BJ (cell line): ENCODE measurements around the gene OBSCN. TPM values are rescaled to one million over a fixed set of nuclear protein-coding genes. Genes with fewer than 3 reads are reported as not detected.

ENCODE experiments used
- CTCF ChIA-PET: fragments of 350-600 bp; formaldehyde crosslinking; extraction: SDS; loops from one replicate; lab custom pipeline; 2021; ENCODE audit warnings: antibody characterized with exemption, inconsistent platforms; lab: Yijun Ruan, JAX
- POLR2A ChIA-PET: fragments of 300-600 bp; sonication (Branson Sonifier 250); formaldehyde crosslinking; extraction: SDS; loops from one replicate; lab custom pipeline; 2021; ENCODE audit warnings: antibody characterized with exemption; lab: Charles Lee
- DNase-seq: peaks from one replicate; pipeline ENCODE4 v3.0.0-alpha.2; 2011; ENCODE audit warnings: low read depth
- H3K27me3 ChIP-seq: 2 replicates; pipeline ENCODE4 v1.6.0; 2011; ENCODE audit warnings: low read length; ENCODE audit not compliant: control insufficient read depth, insufficient read depth
- H3K36me3 ChIP-seq: 2 replicates; pipeline ENCODE4 v1.5.1; 2011; ENCODE audit warnings: low read length; ENCODE audit not compliant: control insufficient read depth, insufficient read depth
- H3K4me3 ChIP-seq: 2 replicates; pipeline ENCODE4 v1.5.1; 2011; ENCODE audit warnings: low read depth, mild to moderate bottlenecking, control low read depth, low read length
- polyA plus RNA-seq: library from polyadenylated mRNA; depleted of rRNA; stranded (reverse); fragments of >200 nt; gene quantifications from 2 replicates; pipeline ENCODE4 v1.2.3, GENCODE V29; 2011
- TF ChIP-seq, protein P1 (sequence below): IDR thresholded peaks from 2 replicates; pipeline ENCODE4 v1.5.1; 2011; ENCODE audit warnings: low read depth, mild to moderate bottlenecking, control low read depth, inconsistent platforms, low read length, moderate library complexity; ENCODE audit not compliant: insufficient read depth

Gene OBSCN
- polyA plus RNA-seq, 1 experiment = 2.9 TPM

DNA sequence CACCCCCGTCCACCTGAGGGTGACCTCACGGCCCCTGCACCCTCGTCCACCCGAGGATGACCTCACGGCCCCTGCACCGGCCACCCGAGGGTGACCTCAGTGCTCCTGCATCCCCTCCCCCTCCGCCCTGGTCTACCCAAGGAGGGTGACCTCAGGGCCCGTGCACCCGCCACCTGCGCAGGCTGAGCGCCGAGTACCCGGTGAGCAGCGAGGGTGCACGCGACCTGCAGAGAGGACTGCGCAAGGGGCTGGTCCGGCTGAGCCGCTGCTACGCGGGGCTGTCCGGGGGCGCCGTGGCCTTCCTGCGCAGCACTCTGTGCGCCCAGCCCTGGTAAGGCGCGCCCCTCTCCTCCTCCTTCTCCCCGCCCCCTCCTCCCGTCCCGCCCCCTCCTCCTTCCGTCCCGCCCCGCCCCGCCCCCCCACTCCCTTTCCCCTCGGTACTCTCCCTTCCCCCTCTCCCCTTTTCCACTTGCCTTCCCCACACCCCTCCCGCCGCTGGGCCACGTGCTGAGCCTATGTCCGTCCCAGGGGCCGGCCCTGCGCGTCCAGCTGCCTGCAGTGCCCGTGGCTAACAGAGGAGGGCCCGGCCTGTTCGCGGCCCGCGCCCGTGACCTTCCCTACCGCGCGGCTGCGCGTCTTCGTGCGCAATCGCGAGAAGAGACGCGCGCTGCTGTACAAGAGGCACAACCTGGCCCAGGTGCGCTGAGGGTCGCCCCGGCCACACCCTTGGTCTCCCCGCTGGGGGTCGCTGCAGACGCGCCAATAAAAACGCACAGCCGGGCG is 170.4 kb downstream of the OBSCN start:
- H3K36me3 ChIP-seq = no peaks in the 10 kb centered on the region
- peak overlapping the region; percentile 52 for H3K4me3 ChIP-seq
- no peak for DNase-seq
- TF ChIP-seq, protein P1, sequence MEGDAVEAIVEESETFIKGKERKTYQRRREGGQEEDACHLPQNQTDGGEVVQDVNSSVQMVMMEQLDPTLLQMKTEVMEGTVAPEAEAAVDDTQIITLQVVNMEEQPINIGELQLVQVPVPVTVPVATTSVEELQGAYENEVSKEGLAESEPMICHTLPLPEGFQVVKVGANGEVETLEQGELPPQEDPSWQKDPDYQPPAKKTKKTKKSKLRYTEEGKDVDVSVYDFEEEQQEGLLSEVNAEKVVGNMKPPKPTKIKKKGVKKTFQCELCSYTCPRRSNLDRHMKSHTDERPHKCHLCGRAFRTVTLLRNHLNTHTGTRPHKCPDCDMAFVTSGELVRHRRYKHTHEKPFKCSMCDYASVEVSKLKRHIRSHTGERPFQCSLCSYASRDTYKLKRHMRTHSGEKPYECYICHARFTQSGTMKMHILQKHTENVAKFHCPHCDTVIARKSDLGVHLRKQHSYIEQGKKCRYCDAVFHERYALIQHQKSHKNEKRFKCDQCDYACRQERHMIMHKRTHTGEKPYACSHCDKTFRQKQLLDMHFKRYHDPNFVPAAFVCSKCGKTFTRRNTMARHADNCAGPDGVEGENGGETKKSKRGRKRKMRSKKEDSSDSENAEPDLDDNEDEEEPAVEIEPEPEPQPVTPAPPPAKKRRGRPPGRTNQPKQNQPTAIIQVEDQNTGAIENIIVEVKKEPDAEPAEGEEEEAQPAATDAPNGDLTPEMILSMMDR = peak; percentile 69
- POLR2A ChIA-PET = interaction anchor here (0.6 kb wide), 1 partner anchor 34 kb away, joined by 20 read pairs; no protein-coding TSS in a partner anchor
- no peaks in the 10 kb centered on the region for H3K27me3 ChIP-seq
- CTCF ChIA-PET = interaction anchor here (1.0 to 1.8 kb wide), 2 partner anchors 12 to 15 kb away, joined by 7 to 11 read pairs; no protein-coding TSS in a partner anchor

DNA sequence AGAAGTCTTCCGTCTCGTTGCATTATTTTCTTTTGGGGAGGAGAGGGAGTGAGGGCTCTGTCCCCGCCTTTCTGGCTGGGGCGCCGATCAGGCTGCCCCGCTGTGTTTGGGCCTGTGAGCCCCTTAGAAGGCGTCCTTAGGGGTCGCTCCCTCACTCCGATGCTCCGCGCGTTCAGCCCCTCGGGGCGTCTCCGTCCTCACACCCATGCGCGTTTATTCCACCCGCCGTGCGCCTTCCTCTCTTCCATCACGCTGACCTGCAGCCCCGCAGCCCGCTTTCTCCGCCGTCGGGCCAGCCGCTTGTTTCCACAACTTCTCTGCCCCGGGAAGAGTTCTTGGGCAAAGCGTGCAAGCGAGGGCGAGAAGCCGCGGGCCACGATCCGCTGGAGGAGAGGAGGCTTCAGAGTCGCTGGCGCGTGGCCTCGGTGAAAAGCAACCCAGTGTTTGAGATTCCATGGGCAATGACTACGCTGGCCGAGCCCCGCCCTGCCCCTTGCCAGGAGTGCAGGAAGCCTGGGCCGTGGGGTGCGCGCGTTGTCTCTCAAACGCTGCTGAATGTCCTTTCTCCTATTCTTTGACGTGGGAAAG is 171.1 kb downstream of the OBSCN start:
- H3K36me3 ChIP-seq = no peaks in the 10 kb centered on the region
- no peaks in the 10 kb centered on the region for H3K27me3 ChIP-seq
- ChIA-PET POLR2A (no interaction called here), CTCF (interaction anchor here (0.7 to 1.8 kb wide), 5 partner anchors 9 to 78 kb away, joined by 3 to 11 read pairs (median 6); a partner anchor contains a TSS)
- no peak for DNase-seq
- TF ChIP-seq, protein P1 = no peak; the same call in 1 of the 2 replicates
- H3K4me3 ChIP-seq = peak overlapping the region; percentile 52

DNA sequence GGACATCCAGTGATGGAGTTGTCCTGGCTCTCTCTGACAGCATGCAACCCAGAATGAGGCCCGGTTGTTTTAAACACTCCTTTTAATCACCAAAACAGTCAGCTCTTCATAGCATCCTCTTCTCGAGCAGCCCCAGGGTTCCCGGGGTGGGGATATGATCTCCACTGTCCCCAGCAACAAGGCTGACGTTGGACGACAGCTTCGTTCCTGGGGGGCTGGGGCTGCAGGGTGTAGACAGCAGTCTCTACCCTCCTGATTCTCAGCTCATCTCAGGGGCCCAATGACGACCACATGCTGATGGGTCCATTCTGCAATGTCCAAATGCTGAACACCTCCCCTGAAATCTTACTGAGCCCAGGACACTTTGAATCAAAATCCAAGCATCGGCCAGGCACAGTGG is 171.8 kb downstream of the OBSCN start:
- ChIA-PET CTCF (interaction anchor here (0.7 to 1.8 kb wide), 4 partner anchors 9 to 78 kb away, joined by 3 to 8 read pairs (median 6); a partner anchor contains a TSS), POLR2A (no interaction called here)
- H3K4me3 ChIP-seq = no peak overlapping the region
- H3K27me3 ChIP-seq = no peaks in the 10 kb centered on the region
- TF ChIP-seq, protein P1 = no peak
- H3K36me3 ChIP-seq = no peaks in the 10 kb centered on the region
- no peak for DNase-seq

DNA sequence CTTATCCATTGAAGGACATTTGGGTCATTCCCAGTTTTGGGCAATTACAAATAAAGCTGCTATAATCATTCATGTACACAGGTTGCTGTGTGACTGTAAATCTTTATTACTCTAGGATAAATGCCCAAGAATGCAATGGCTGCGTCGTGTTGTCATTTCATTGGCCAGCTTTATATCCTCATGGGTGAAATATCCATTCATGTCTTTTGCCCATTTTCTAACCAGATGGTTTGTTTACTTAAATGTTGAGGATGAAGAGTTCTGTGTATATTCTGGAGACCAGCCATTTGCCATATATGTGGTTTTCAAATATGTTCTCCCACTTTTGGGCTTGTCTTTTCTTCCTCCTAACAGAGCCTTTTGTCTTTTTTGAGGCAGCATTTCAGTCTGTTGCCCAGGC is 173.5 kb downstream of the OBSCN start:
- POLR2A ChIA-PET = no interaction called here
- no peaks in the 10 kb centered on the region for H3K36me3 ChIP-seq
- DNase-seq = no peak
- CTCF ChIA-PET = interaction anchor here (0.9 to 1.0 kb wide), 2 partner anchors 10 to 12 kb away, joined by 3 to 4 read pairs; no protein-coding TSS in a partner anchor
- TF ChIP-seq, protein P1 = no peak
- H3K4me3 ChIP-seq = no peak overlapping the region
- H3K27me3 ChIP-seq = no peaks in the 10 kb centered on the region

DNA sequence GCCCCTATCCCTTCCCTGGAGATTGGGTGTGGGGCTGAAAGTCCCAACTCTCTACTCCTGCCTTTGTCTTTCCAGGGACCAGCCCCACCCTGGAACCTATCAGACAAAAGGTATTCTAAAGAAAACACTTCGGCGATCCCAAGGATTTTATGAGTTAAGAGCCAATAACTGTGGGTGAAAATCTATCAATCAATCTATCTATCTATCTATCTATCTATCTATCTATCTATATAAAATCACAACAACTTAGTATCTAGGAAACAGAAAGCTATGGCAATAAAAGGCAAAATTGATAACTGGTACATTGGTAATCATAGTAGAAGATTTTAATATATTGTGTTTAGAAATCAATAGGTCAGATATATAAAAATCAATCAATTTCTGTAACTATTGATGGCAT is 175.9 kb downstream of the OBSCN start:
- H3K27me3 ChIP-seq = no peaks in the 10 kb centered on the region
- DNase-seq = no peak
- POLR2A ChIA-PET = no interaction called here
- TF ChIP-seq, protein P1 = no peak
- H3K4me3 ChIP-seq = no peak overlapping the region
- CTCF ChIA-PET = interaction anchor here (2.0 kb wide), 1 partner anchor 9 kb away, joined by 7 read pairs; no protein-coding TSS in a partner anchor
- no peaks in the 10 kb centered on the region for H3K36me3 ChIP-seq
